Inflammatory macrophage treated with lipopolysaccharide for 1 hour (primary cell): ENCODE results near the gene EIF4ENIF1.
"Not testable (repeated sequence)": the region's sequence is repeated elsewhere in the genome, so short reads cannot be mapped to it uniquely, and the experiment has no call there.

Experiments
- DNase-seq, 2 donors: peaks; one replicate each; pipeline ENCODE4 v3.0.0-alpha.2; 2020 to 2022

EIF4ENIF1 gene

GRCh38 chr22:31489632-31490495 lies at the start of gene EIF4ENIF1:
Gene EIF4ENIF1, minus strand, starts transcription at chr22:31489842. Its CDS starts 1,124 bp downstream, at chr22:31488718.
- peak; percentile 65 to 72 for DNase-seq

- DNase-seq: no peak
These were observed 49.2 kb upstream of the EIF4ENIF1 start for GRCh38 chr22:31538815-31539214.

- no peak for DNase-seq
These were observed 47.4 kb upstream of the EIF4ENIF1 start for GRCh38 chr22:31537019-31537535.

GRCh38 chr22:31533374-31533773 lies 43.7 kb upstream of the EIF4ENIF1 start:
- DNase-seq: no peak

GRCh38 chr22:31532060-31532459 lies 42.4 kb upstream of the EIF4ENIF1 start:
- no peak for DNase-seq

GRCh38 chr22:31530823-31531195 lies 41.2 kb upstream of the EIF4ENIF1 start:
- DNase-seq: no peak

- peak; percentile 72 to 79 for DNase-seq
These were observed 36.6 kb upstream of the EIF4ENIF1 start for GRCh38 chr22:31526270-31526669.

GRCh38 chr22:31524132-31524531 lies 34.5 kb upstream of the EIF4ENIF1 start:
- DNase-seq: not testable (repeated sequence)

GRCh38 chr22:31520051-31520450 lies 30.4 kb upstream of the EIF4ENIF1 start:
- no peak for DNase-seq

GRCh38 chr22:31509061-31509762 lies 19.6 kb upstream of the EIF4ENIF1 start:
- DNase-seq: peak in 1 of 2 donors; percentile 41

- no peak for DNase-seq
These were observed 18.9 kb upstream of the EIF4ENIF1 start for GRCh38 chr22:31508536-31508935.

- DNase-seq: not testable (repeated sequence)
These were observed 17.9 kb upstream of the EIF4ENIF1 start for GRCh38 chr22:31507517-31507916.

- DNase-seq: no peak
These were observed 14.6 kb upstream of the EIF4ENIF1 start for GRCh38 chr22:31504282-31504681.

GRCh38 chr22:31503211-31503964 lies 13.7 kb upstream of the EIF4ENIF1 start:
- DNase-seq: no peak

- no peak for DNase-seq
These were observed 12.1 kb upstream of the EIF4ENIF1 start for GRCh38 chr22:31501738-31502137.

GRCh38 chr22:31497148-31497938 lies 7.7 kb upstream of the EIF4ENIF1 start:
- DNase-seq: no peak

GRCh38 chr22:31496735-31497146 lies 7.1 kb upstream of the EIF4ENIF1 start:
- no peak for DNase-seq

- peak; percentile 89 to 90 for DNase-seq
These were observed 6.5 kb upstream of the EIF4ENIF1 start, which contains the start of gene SFI1 for GRCh38 chr22:31496007-31496734. Gene SFI1, plus strand, starts transcription at chr22:31496536. Its CDS starts 11,749 bp downstream, at chr22:31508285.

GRCh38 chr22:31495343-31495742 lies 5.7 kb upstream of the EIF4ENIF1 start:
- no peak for DNase-seq

GRCh38 chr22:31493355-31493754 lies 3.7 kb upstream of the EIF4ENIF1 start:
- DNase-seq: not testable (repeated sequence)

GRCh38 chr22:31492151-31492550 lies 2.5 kb upstream of the EIF4ENIF1 start:
- peak; percentile 26 to 61 for DNase-seq
